Activated CD8-positive, alpha-beta memory T cell treated with anti-CD3 and anti-CD28 coated beads for 48 hours (primary cell): ENCODE results near the gene GOLGA6L2.

ENCODE experiments used
- DNase-seq, 3 experiments: peaks; one replicate each; pipeline ENCODE4 v3.0.0-alpha.2; 2020; ENCODE audit warnings: low read depth in 2 of 3, low spot score in 2 of 3

Gene GOLGA6L2

GRCh38 chr15:23395030-23395692, 51.9 kb downstream of the GOLGA6L2 start:
- DNase-seq, result no peak
